ENCODE measurements around the gene PROM2.

Gene PROM2

DNA sequence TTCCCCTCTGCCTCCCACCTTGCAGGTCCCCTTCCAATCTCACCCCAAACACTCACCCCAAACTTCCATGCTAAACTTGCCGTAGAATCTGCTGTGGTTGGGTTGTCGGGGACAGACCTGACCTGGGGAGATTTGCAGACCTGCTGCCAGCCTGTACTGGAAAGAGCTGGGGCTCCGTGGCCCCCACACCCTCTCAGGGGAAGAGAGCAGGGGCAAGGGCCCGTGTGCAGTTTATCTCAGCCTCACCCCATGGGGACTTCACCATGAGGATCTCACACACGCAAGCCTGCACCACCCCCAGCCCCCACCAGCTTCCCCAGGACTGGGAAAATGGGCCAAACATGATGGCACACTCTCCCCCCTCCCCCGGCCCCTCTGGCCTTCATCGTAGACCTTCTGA is 53.6 kb downstream of the PROM2 start:
- H4K20me1 ChIP-seq (ENCODE audit: low read depth, low read length): no peaks in the 10 kb centered on the region
- no peak overlapping the region for H3K9ac ChIP-seq (ENCODE audit: low read length)
- TF ChIP-seq CTCF (IDR thresholded peaks at IDR 0.05; ENCODE audit: insufficient read depth, low read length, poor library complexity, severe bottlenecking) (no peak), EZH2phosphoT487 (conservative IDR thresholded peaks at IDR 0.05; ENCODE audit: low read length) (no peak)
- no peak overlapping the region for H2AFZ ChIP-seq (ENCODE audit: low read depth, low read length, severe bottlenecking)
- H3F3A ChIP-seq (ENCODE audit: insufficient read depth): no peaks in the 10 kb centered on the region
- H3K4me2 ChIP-seq (ENCODE audit: low read depth, low read length, poor library complexity, severe bottlenecking): no peak overlapping the region
- H3K27ac ChIP-seq (ENCODE audit: low read depth, low read length): no peak overlapping the region
- no peaks in the 10 kb centered on the region for H3K9me2 ChIP-seq (replicated peaks; ENCODE audit: insufficient read depth, low read length)
- no peaks in the 10 kb centered on the region for H3K79me2 ChIP-seq (ENCODE audit: insufficient read depth, low read length)
- H3K9me3 ChIP-seq (ENCODE audit: insufficient read depth, low read length): no peaks in the 10 kb centered on the region
- no peak overlapping the region for H3K4me3 ChIP-seq (ENCODE audit: insufficient read depth, low read length, poor library complexity, severe bottlenecking)
- H3K36me3 ChIP-seq (ENCODE audit: low read length): no peaks in the 10 kb centered on the region
- no peaks in the 10 kb centered on the region for H3K27me3 ChIP-seq (ENCODE audit: low read length)

DNA sequence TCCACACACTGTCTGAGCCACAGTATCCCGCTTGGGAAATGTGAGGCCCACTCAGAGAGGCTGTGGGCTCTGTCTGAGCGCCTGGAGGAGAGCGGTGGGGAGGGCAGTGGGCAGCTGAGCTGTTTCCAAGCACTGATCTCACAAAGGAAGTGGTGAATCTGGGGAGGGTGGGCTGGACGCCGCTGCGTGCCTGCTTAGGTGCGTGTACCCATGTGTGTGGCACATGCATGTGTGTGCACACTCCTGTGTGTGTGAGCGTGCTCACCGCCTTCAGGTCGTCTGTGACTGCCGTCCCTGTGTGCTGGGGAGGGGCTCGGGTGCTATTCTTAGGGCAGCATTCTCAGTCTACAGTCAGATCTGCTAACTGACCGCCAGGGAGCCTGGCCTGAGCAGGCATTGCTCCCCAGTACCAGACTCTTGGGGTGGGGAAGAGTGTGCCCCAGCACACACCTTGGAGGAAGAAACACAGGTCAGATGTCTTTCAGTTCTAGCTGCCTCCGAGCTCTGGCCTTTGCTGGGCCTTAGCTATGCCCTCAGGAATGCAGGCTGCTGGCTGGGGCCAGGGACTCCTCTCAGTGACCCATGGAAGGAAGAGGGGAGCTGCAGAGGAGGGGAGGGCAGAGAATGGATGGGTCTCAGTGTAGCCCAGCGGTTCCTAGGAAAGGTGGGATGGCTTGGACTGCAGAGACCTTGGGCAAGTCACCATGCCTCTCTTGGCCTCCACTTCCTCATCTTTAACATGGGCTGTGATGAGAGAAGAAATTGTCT is 54.3 kb downstream of the PROM2 start:
- H3K27ac ChIP-seq (ENCODE audit: low read depth, low read length): no peak overlapping the region
- H3K4me3 ChIP-seq (ENCODE audit: insufficient read depth, low read length, poor library complexity, severe bottlenecking): no peak overlapping the region
- no peaks in the 10 kb centered on the region for H4K20me1 ChIP-seq (ENCODE audit: low read depth, low read length)
- no peaks in the 10 kb centered on the region for H3K36me3 ChIP-seq (ENCODE audit: low read length)
- H3F3A ChIP-seq (ENCODE audit: insufficient read depth): no peaks in the 10 kb centered on the region
- no peaks in the 10 kb centered on the region for H3K9me3 ChIP-seq (ENCODE audit: insufficient read depth, low read length)
- TF ChIP-seq EZH2phosphoT487 (conservative IDR thresholded peaks at IDR 0.05; ENCODE audit: low read length) (no peak), CTCF (IDR thresholded peaks at IDR 0.05; ENCODE audit: insufficient read depth, low read length, poor library complexity, severe bottlenecking) (no peak)
- H3K79me2 ChIP-seq (ENCODE audit: insufficient read depth, low read length): no peaks in the 10 kb centered on the region
- H3K27me3 ChIP-seq (ENCODE audit: low read length): no peaks in the 10 kb centered on the region
- H3K4me2 ChIP-seq (ENCODE audit: low read depth, low read length, poor library complexity, severe bottlenecking): no peak overlapping the region
- no peak overlapping the region for H2AFZ ChIP-seq (ENCODE audit: low read depth, low read length, severe bottlenecking)
- no peaks in the 10 kb centered on the region for H3K9me2 ChIP-seq (replicated peaks; ENCODE audit: insufficient read depth, low read length)
- no peak overlapping the region for H3K9ac ChIP-seq (ENCODE audit: low read length)

DNA sequence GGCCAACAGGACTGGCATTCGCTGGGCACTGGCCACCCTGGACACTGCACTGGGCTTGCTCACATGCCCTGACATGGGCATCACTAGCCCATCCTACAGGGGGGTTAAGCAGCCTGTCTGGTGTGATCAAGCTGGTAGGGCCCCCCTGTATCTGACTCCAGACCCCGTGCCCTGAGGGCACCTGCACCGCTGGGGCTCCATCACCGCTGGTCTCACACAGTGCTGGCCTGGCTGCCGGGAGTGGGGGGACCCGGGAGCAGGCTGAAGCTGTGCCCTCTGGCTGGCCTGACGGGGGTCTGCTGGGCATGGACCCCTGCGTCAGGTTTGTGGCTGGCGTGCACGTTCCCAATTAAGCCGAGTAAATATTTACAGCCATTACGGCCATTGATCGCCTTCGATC is 55.2 kb downstream of the PROM2 start:
- H3K9me2 ChIP-seq (replicated peaks; ENCODE audit: insufficient read depth, low read length): no peaks in the 10 kb centered on the region
- H3K36me3 ChIP-seq (ENCODE audit: low read length): no peaks in the 10 kb centered on the region
- H2AFZ ChIP-seq (ENCODE audit: low read depth, low read length, severe bottlenecking): no peak overlapping the region
- no peak overlapping the region for H3K4me3 ChIP-seq (ENCODE audit: insufficient read depth, low read length, poor library complexity, severe bottlenecking)
- no peak overlapping the region for H3K4me2 ChIP-seq (ENCODE audit: low read depth, low read length, poor library complexity, severe bottlenecking)
- no peak for TF ChIP-seq EZH2phosphoT487 (conservative IDR thresholded peaks at IDR 0.05; ENCODE audit: low read length)
- no peak for TF ChIP-seq CTCF (IDR thresholded peaks at IDR 0.05; ENCODE audit: insufficient read depth, low read length, poor library complexity, severe bottlenecking)
- H3F3A ChIP-seq (ENCODE audit: insufficient read depth): no peaks in the 10 kb centered on the region
- H3K79me2 ChIP-seq (ENCODE audit: insufficient read depth, low read length): no peaks in the 10 kb centered on the region
- no peaks in the 10 kb centered on the region for H4K20me1 ChIP-seq (ENCODE audit: low read depth, low read length)
- no peaks in the 10 kb centered on the region for H3K9me3 ChIP-seq (ENCODE audit: insufficient read depth, low read length)
- no peak overlapping the region for H3K9ac ChIP-seq (ENCODE audit: low read length)
- no peak overlapping the region for H3K27ac ChIP-seq (ENCODE audit: low read depth, low read length)
- H3K27me3 ChIP-seq (ENCODE audit: low read length): no peaks in the 10 kb centered on the region

All from SU-DHL-6 (cell line).